HG02840 (cell line): ENCODE data around the gene SMG6.
A peak's percentile ranks its signal among the peaks of the same experiment; 100 is the strongest.

Experiments used
- ATAC-seq: cut with Tn5 transposase; IDR thresholded peaks from one replicate; pipeline ENCODE4 v1.9.1; 2021; ENCODE audit warnings: mild to moderate bottlenecking, moderate library complexity, moderate number of reproducible peaks; ENCODE audit not compliant: unreplicated experiment, low FRiP score

The SMG6 gene

GRCh38 chr17:2055292-2056205 is 248.0 kb downstream of the SMG6 start:
- no peak for ATAC-seq

GRCh38 chr17:2054512-2055291 is 248.9 kb downstream of the SMG6 start, which contains the start of gene HIC1:
Gene HIC1 (plus strand): TSS chr17:2055103. CDS start chr17:2056691, 1,588 bp downstream.
- ATAC-seq: no peak

GRCh38 chr17:2054262-2054511 is 249.4 kb downstream of the SMG6 start:
- ATAC-seq: no peak

- ATAC-seq: no peak
Observed at GRCh38 chr17:2053380-2054261, 250.0 kb downstream of the SMG6 start.

- ATAC-seq: no peak
Observed at GRCh38 chr17:2051933-2052559, 251.5 kb downstream of the SMG6 start.

- no peak for ATAC-seq
Observed at GRCh38 chr17:2051061-2051932, 252.3 kb downstream of the SMG6 start.

- peak; percentile 27 for ATAC-seq
Observed at GRCh38 chr17:2050300-2051060, 253.1 kb downstream of the SMG6 start.

GRCh38 chr17:2049333-2050299 is 254.0 kb downstream of the SMG6 start:
- ATAC-seq: peak; percentile 46

- ATAC-seq: no peak
Observed at GRCh38 chr17:2048805-2049204, 254.8 kb downstream of the SMG6 start.

GRCh38 chr17:2047590-2047989 is 256.0 kb downstream of the SMG6 start:
- no peak for ATAC-seq

GRCh38 chr17:2044263-2044894 is 259.2 kb downstream of the SMG6 start:
- no peak for ATAC-seq

GRCh38 chr17:2043785-2044184 is 259.8 kb downstream of the SMG6 start:
- no peak for ATAC-seq

- ATAC-seq: no peak
Observed at GRCh38 chr17:2042933-2043332, 260.7 kb downstream of the SMG6 start.

- no peak for ATAC-seq
Observed at GRCh38 chr17:2042390-2042847, 261.2 kb downstream of the SMG6 start.

GRCh38 chr17:2041561-2042389 is 261.8 kb downstream of the SMG6 start, which contains the start of gene OVCA2:
Gene OVCA2 (plus strand): TSS chr17:2042022. CDS start chr17:2042048, 26 bp downstream.
- ATAC-seq: peak; percentile 92
